ENCODE data around the gene FAT1. TPM values are rescaled to one million over a fixed set of nuclear protein-coding genes. Genes with fewer than 3 reads are reported as not detected.

Gene FAT1
- total RNA-seq, 1 donor from 2014 or later = 47.1 TPM

DNA sequence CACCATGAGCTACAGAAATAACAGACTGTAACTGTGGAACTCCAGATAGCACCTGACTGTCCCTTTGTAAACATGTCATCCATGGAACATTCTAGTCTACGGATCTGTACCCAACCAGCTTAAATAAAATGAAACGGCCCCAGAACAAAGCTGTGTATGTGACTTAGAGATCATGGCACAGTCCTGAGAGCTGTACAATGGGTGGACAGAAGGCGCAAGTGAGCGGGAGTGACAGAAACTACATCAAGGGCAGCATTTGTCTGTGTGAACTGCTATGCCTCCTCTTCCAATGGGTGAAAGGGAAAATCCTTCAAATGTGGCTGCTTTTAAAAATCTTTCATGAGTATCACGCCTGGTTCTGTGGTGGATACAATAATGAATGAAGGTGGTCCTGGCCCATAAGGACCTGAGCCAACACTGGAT, 72.5 kb downstream of the FAT1 start:
- no peak overlapping the region for H3K27ac ChIP-seq
- intact Hi-C loops (cut with DNase I) = no loop called here
- H3K36me3 ChIP-seq = no peaks in the 10 kb centered on the region
- peaks cover 9% of the 10 kb centered on the region for H3K4me1 ChIP-seq
- H3K9me3 ChIP-seq = no peaks in the 10 kb centered on the region
- no peak for DNase-seq (ENCODE audit: extremely low spot score in 2 of 2)
- TF ChIP-seq, protein P1, sequence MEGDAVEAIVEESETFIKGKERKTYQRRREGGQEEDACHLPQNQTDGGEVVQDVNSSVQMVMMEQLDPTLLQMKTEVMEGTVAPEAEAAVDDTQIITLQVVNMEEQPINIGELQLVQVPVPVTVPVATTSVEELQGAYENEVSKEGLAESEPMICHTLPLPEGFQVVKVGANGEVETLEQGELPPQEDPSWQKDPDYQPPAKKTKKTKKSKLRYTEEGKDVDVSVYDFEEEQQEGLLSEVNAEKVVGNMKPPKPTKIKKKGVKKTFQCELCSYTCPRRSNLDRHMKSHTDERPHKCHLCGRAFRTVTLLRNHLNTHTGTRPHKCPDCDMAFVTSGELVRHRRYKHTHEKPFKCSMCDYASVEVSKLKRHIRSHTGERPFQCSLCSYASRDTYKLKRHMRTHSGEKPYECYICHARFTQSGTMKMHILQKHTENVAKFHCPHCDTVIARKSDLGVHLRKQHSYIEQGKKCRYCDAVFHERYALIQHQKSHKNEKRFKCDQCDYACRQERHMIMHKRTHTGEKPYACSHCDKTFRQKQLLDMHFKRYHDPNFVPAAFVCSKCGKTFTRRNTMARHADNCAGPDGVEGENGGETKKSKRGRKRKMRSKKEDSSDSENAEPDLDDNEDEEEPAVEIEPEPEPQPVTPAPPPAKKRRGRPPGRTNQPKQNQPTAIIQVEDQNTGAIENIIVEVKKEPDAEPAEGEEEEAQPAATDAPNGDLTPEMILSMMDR (IDR thresholded peaks at IDR 0.05) = no peak
- TF ChIP-seq POLR2AphosphoS5 (IDR thresholded peaks at IDR 0.05; ENCODE audit: insufficient read depth in 1 of 2, low read depth in 1 of 2) (no peak), POLR2A (IDR thresholded peaks at IDR 0.05) (no peak)
- peak overlapping the region in 1 of 2 donors; percentile 10 for H3K4me3 ChIP-seq
- no peaks in the 10 kb centered on the region for H3K27me3 ChIP-seq

- no peaks in the 10 kb centered on the region for H3K36me3 ChIP-seq
- H3K9me3 ChIP-seq = no peaks in the 10 kb centered on the region
- DNase-seq (ENCODE audit: extremely low spot score in 2 of 2) = no peak
- H3K4me1 ChIP-seq = peaks cover 9% of the 10 kb centered on the region
- no peaks in the 10 kb centered on the region for H3K27me3 ChIP-seq
- no peak overlapping the region for H3K4me3 ChIP-seq
- intact Hi-C loops (cut with DNase I) = no loop called here
- TF ChIP-seq POLR2AphosphoS5 (IDR thresholded peaks at IDR 0.05; ENCODE audit: insufficient read depth in 1 of 2, low read depth in 1 of 2) = no peak
- no peak for TF ChIP-seq POLR2A (IDR thresholded peaks at IDR 0.05)
- TF ChIP-seq, protein P1 (IDR thresholded peaks at IDR 0.05) = no peak
- no peak overlapping the region for H3K27ac ChIP-seq
Measured at GRCh38 chr4:186650401-186651180, 73.1 kb downstream of the FAT1 start.

DNA sequence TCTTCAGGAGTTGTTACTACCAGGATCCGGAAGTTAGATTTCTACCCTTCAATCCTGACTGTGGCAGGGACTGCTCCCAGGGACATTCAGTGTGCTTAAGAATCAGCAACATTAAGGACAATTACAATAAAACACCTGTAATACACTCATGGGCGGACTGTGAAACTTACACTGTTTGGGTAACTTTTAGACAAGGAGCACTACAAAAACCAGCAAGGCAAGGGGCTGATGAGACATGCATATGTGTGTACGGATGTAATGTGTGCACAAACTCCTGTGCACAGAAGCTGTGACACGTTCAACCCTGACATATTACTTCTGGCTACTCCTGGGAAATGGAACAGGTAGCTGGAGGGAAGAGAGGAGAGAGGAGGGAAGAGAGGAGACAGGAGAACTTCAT, 75.8 kb downstream of the FAT1 start:
- no peak overlapping the region for H3K27ac ChIP-seq
- H3K4me3 ChIP-seq = no peak overlapping the region
- peaks cover 19% of the 10 kb centered on the region for H3K4me1 ChIP-seq
- TF ChIP-seq, protein P1 (IDR thresholded peaks at IDR 0.05) = no peak
- TF ChIP-seq POLR2A (IDR thresholded peaks at IDR 0.05) (no peak), POLR2AphosphoS5 (IDR thresholded peaks at IDR 0.05; ENCODE audit: insufficient read depth in 1 of 2, low read depth in 1 of 2) (no peak)
- intact Hi-C loops (cut with DNase I) = no loop called here
- no peaks in the 10 kb centered on the region for H3K27me3 ChIP-seq
- no peaks in the 10 kb centered on the region for H3K36me3 ChIP-seq
- no peak for DNase-seq (ENCODE audit: extremely low spot score in 2 of 2)
- H3K9me3 ChIP-seq = no peaks in the 10 kb centered on the region

DNA sequence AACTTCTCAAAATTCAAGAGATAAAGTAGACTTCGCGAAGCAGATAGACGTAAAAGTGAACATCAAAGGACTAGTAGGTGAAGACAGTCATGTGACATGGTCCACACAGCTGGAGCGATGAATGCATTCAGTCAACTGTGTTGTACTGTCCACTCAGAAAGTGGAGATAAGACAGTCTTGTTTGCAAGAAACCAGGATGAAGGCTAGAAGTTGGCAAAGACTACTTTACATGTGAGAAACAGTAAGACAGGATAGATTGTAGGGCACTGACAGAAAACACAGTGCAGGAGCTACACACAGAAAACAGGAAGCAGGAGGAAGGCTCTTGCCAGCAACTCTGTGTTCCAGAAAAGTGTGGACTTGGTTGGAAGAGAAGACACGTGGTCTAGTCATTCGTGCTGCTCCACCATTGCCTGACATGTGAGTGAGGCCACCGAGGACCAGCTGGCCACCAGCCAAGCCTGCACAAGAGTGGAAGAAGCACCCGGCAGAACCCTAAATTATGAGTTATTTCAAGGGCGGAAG, 78.9 kb downstream of the FAT1 start:
- H3K27me3 ChIP-seq = no peaks in the 10 kb centered on the region
- TF ChIP-seq, protein P1 (IDR thresholded peaks at IDR 0.05) = no peak
- TF ChIP-seq POLR2AphosphoS5 (IDR thresholded peaks at IDR 0.05; ENCODE audit: insufficient read depth in 1 of 2, low read depth in 1 of 2) (no peak), POLR2A (IDR thresholded peaks at IDR 0.05) (no peak)
- intact Hi-C loops (cut with DNase I) = no loop called here
- H3K4me1 ChIP-seq = peaks cover 10% of the 10 kb centered on the region
- no peak overlapping the region for H3K4me3 ChIP-seq
- H3K9me3 ChIP-seq = no peaks in the 10 kb centered on the region
- no peak overlapping the region for H3K27ac ChIP-seq
- no peaks in the 10 kb centered on the region for H3K36me3 ChIP-seq
- no peak for DNase-seq (ENCODE audit: extremely low spot score in 2 of 2)

GRCh38 chr4:186644311-186644638, 79.4 kb downstream of the FAT1 start:
- Histone ChIP-seq H3K27me3 (no peaks in the 10 kb centered on the region), H3K4me1 (peaks cover 10% of the 10 kb centered on the region), H3K27ac (no peak overlapping the region), H3K9me3 (no peaks in the 10 kb centered on the region), H3K4me3 (no peak overlapping the region), H3K36me3 (no peaks in the 10 kb centered on the region)
- TF ChIP-seq, protein P1 (IDR thresholded peaks at IDR 0.05) = no peak
- TF ChIP-seq POLR2AphosphoS5 (IDR thresholded peaks at IDR 0.05; ENCODE audit: insufficient read depth in 1 of 2, low read depth in 1 of 2) = no peak
- no peak for TF ChIP-seq POLR2A (IDR thresholded peaks at IDR 0.05)
- no peak for DNase-seq (ENCODE audit: extremely low spot score in 2 of 2)
- intact Hi-C loops (cut with DNase I) = no loop called here
